K562 (cell line): ENCODE data around the gene ADGRA1. TPM values are rescaled to one million over a fixed set of nuclear protein-coding genes. Genes with fewer than 3 reads are reported as not detected.

Experiments
- CTBP1 ChIP-seq: fragments of 450-650 bp; IDR thresholded peaks from 2 replicates; pipeline ENCODE4 v1.6.1; 2016; ENCODE audit warnings: borderline replicate concordance
- E2F6 ChIP-seq, 2 experiments: IDR thresholded peaks; 2 replicates each; pipeline ENCODE4 v1.6.1; 2011; ENCODE audit warnings: borderline replicate concordance in 1 of 2, control low read depth in 1 of 2, low read depth in 1 of 2, low read length in 1 of 2, mild to moderate bottlenecking in 1 of 2, mixed read lengths in 1 of 2, moderate library complexity in 1 of 2; ENCODE audit not compliant: insufficient read depth in 1 of 2, insufficient read length in 1 of 2, poor library complexity in 1 of 2, severe bottlenecking in 1 of 2; ENCODE audit errors: extremely low read depth in 1 of 2
- ELF1 ChIP-seq: fragments of 200-800 bp; sonication (Bioruptor generic); IDR thresholded peaks from 2 replicates; pipeline ENCODE4 v1.6.1; 2016; ENCODE audit warnings: missing genetic modification characterization, missing compliant biosample characterization
- ETS2 ChIP-seq: IDR thresholded peaks from 2 replicates; pipeline ENCODE4 v1.6.1; 2016; ENCODE audit warnings: borderline replicate concordance, missing genetic modification characterization, mild to moderate bottlenecking, moderate library complexity, missing compliant biosample characterization; ENCODE audit not compliant: poor library complexity, severe bottlenecking
- HOMEZ ChIP-seq: fragments of 250-450 bp; sonication (Bioruptor Pico); IDR thresholded peaks from 2 replicates; pipeline ENCODE4 v1.4.0; 2020; ENCODE audit warnings: mild to moderate bottlenecking, moderate library complexity
- SPI1 ChIP-seq: IDR thresholded peaks from 2 replicates; pipeline ENCODE4 v1.6.1; 2011; ENCODE audit warnings: low read depth, low read length, control low read depth, borderline replicate concordance
- STAT5A ChIP-seq: IDR thresholded peaks from 2 replicates; pipeline ENCODE4 v1.6.1; 2012; ENCODE audit warnings: low read length, inconsistent platforms, borderline replicate concordance
- TOE1 ChIP-seq, 2 experiments: fragments of 450-650 bp in 1 of 2; sonication (generic) in 1 of 2; formaldehyde crosslinking in 1 of 2; IDR thresholded peaks; 2 replicates each; pipeline versions ENCODE4 v1.7.1 to v1.8.0; 2016 to 2022; ENCODE audit warnings: borderline replicate concordance in 2 of 2, mild to moderate bottlenecking in 2 of 2, antibody characterized with exemption in 1 of 2, inconsistent platforms in 1 of 2, low read depth in 1 of 2, missing genetic modification reagents in 1 of 2, moderate library complexity in 1 of 2
- ZBTB33 ChIP-seq: sonication (generic); formaldehyde crosslinking; IDR thresholded peaks from 2 replicates; pipeline ENCODE4 v1.8.1; 2023; ENCODE audit warnings: mild to moderate bottlenecking, missing genetic modification reagents
- ZNF23 ChIP-seq: fragments of 250-450 bp; sonication (Bioruptor Pico); IDR thresholded peaks from 2 replicates; pipeline ENCODE4 v1.4.0; 2020; ENCODE audit warnings: mild to moderate bottlenecking
- ZNF609 ChIP-seq: sonication (generic); formaldehyde crosslinking; IDR thresholded peaks from 2 replicates; pipeline ENCODE4 v1.8.1; 2023; ENCODE audit warnings: missing genetic modification reagents, mild to moderate bottlenecking, borderline replicate concordance
- polyA plus RNA-seq, 8 experiments: library from polyadenylated mRNA; depleted of rRNA in 4 of 8; stranded (reverse) in 5 of 8; unstranded in 3 of 8; fragments of >200 nt; fragmentation: Nextera tagmentation in 2 of 8; fragmentation: Illumina TruSeq in 1 of 8; extraction: Ambion mirVana in 2 of 8; extraction: Trizol in 1 of 8; gene quantifications; 2 replicates each; pipeline versions ENCODE4 v1.2.1 to v1.2.3, GENCODE V29; 2011 to 2014; ENCODE audit warnings: inconsistent platforms in 1 of 8, missing spikeins in 1 of 8
- total RNA-seq, 7 experiments: library from RNA; depleted of rRNA in 6 of 7; stranded (reverse); fragments of >200 nt in 6 of 7; fragmentation: Illumina TruSeq in 2 of 7; extraction: Trizol in 2 of 7; gene quantifications; 2 replicates each; pipeline versions ENCODE4 v1.2.1 to v1.2.3, GENCODE V29; 2011 to 2021; ENCODE audit warnings: low replicate concordance in 1 of 7

Gene ADGRA1
- total and polyA plus RNA-seq, 9 of the 15 experiments (the other 6 are each of a cell fraction or from before 2014, with no cell fraction given): not detected

- no peak for TF ChIP-seq ZNF609 (CRISPR knock-in tag)
- TF ChIP-seq TOE1 (IDR thresholded peaks at IDR 0.05; ENCODE audit: borderline replicate concordance): no peak
- no peak for TF ChIP-seq TOE1 (CRISPR knock-in tag; IDR thresholded peaks at IDR 0.05; ENCODE audit: borderline replicate concordance, low read depth)
- no peak for TF ChIP-seq ZNF23 (CRISPR knock-in tag)
- TF ChIP-seq E2F6 (IDR thresholded peaks at IDR 0.05; ENCODE audit: borderline replicate concordance in 1 of 2, extremely low read depth in 1 of 2, insufficient read depth in 1 of 2, insufficient read length in 1 of 2, low read depth in 1 of 2, low read length in 1 of 2, poor library complexity in 1 of 2, severe bottlenecking in 1 of 2): peak in 1 of 2 experiments; percentile 33
- TF ChIP-seq ELF1 (tag): no peak
- no peak for TF ChIP-seq HOMEZ (CRISPR knock-in tag)
- TF ChIP-seq CTBP1: peak; percentile 22; the same call in 1 of the 2 replicates
- peak; percentile 51; the same call in 1 of the 2 replicates for TF ChIP-seq SPI1
- TF ChIP-seq STAT5A: no peak
- TF ChIP-seq ZBTB33 (CRISPR knock-in tag): no peak
- no peak for TF ChIP-seq ETS2 (tag)
Measured at GRCh38 chr10:133100706-133101415, 13.1 kb downstream of the ADGRA1 start (continued).
